HAP-1 (cell line): ENCODE measurements around the gene TMEM39A.

Source experiments
- DNase-seq, 2 experiments: peaks; one replicate each; pipeline ENCODE4 v3.0.0-alpha.2; 2016 to 2020; ENCODE audit warnings: low spot score in 2 of 2
- H3K27me3 ChIP-seq: fragments of 250-450 bp; sonication (Bioruptor Pico); 2 replicates; pipeline ENCODE4 v1.5.1; 2020; ENCODE audit warnings: low read depth, mild to moderate bottlenecking, moderate library complexity
- H3K36me3 ChIP-seq: fragments of 250-450 bp; sonication (Bioruptor Pico); replicated peaks from 2 replicates; pipeline ENCODE4 v1.5.1; 2020; ENCODE audit warnings: mild to moderate bottlenecking
- H3K4me1 ChIP-seq: fragments of 250-450 bp; sonication (Bioruptor Pico); 2 replicates; pipeline ENCODE4 v1.5.1; 2020; ENCODE audit warnings: mild to moderate bottlenecking
- H3K4me3 ChIP-seq: fragments of 250-450 bp; sonication (Bioruptor Pico); 2 replicates; pipeline ENCODE4 v1.5.1; 2020; ENCODE audit warnings: mild to moderate bottlenecking, moderate library complexity
- H3K9me3 ChIP-seq: fragments of 250-450 bp; sonication (Bioruptor Pico); 2 replicates; pipeline ENCODE4 v1.5.1; 2020; ENCODE audit warnings: mild to moderate bottlenecking, moderate library complexity
- in situ Hi-C: fragments of 300-500 bp; cut with MboI; formaldehyde crosslinking; loops from 3 replicates; pipeline ENCODE4 v1.14.3; 2020; ENCODE audit warnings: low sequenced_read_pairs, inconsistent platforms, mixed read lengths

Gene TMEM39A

GRCh38 chr3:119433613-119434325, 29.6 kb downstream of the TMEM39A start:
- H3K4me1 ChIP-seq = no peaks in the 10 kb centered on the region
- H3K4me3 ChIP-seq = no peak overlapping the region
- H3K27me3 ChIP-seq = no peaks in the 10 kb centered on the region
- in situ Hi-C loops = no loop called here
- peaks cover 2% of the 10 kb centered on the region; the same call in 1 of the 2 replicates for H3K9me3 ChIP-seq
- DNase-seq = no peak
- peaks cover 82% of the 10 kb centered on the region for H3K36me3 ChIP-seq

DNA sequence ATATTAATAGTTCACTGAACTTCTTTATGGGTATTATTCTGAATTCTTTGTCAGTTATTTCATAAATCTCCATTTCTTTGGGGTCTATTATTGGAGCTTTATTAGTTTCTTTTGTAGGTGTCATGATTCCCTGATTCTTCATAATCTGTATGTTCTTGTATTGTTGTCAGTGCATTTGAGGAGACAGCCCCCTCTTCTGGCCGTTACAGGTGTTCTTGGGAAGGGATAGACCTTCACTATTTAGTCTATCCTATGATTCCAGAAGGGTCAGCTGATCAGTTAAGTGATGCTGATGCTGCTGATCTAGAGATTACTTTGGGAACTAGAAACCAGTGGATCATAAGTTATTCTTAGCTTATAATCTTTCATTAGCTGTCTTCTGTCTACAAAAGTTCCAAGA, 34.9 kb downstream of the TMEM39A start:
- H3K4me3 ChIP-seq = no peak overlapping the region
- H3K4me1 ChIP-seq = no peaks in the 10 kb centered on the region
- in situ Hi-C loops = no loop called here
- DNase-seq = peak in 1 of 2 experiments; percentile 49
- peaks cover 13% of the 10 kb centered on the region for H3K9me3 ChIP-seq
- H3K27me3 ChIP-seq = no peaks in the 10 kb centered on the region
- peaks cover 42% of the 10 kb centered on the region for H3K36me3 ChIP-seq

DNA sequence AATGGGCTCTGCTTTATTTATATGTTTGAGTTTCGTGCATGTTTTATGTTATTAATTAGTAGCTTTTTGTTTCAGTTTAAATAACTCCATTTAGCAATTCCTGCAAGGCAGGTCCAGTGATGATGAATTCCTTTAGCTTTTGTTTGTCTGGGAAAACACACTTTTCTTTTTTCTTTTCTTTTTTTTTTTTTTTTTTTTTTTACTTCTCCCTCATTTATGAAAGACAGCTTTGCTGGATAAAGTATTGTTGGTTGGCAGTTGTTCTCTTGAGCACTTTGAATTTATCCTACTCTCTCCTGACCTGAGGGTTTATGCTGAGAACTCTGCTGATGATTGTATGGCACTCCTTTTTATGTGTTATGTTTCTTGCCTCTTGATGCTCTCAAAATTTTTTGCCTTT, 35.7 kb downstream of the TMEM39A start:
- H3K36me3 ChIP-seq = peaks cover 35% of the 10 kb centered on the region
- H3K27me3 ChIP-seq = no peaks in the 10 kb centered on the region
- H3K4me3 ChIP-seq = no peak overlapping the region
- H3K9me3 ChIP-seq = peaks cover 13% of the 10 kb centered on the region
- DNase-seq = no peak
- in situ Hi-C loops = no loop called here
- no peaks in the 10 kb centered on the region for H3K4me1 ChIP-seq

- in situ Hi-C loops = no loop called here
- no peaks in the 10 kb centered on the region for H3K9me3 ChIP-seq
- H3K4me1 ChIP-seq = no peaks in the 10 kb centered on the region
- H3K4me3 ChIP-seq = no peak overlapping the region
- H3K36me3 ChIP-seq = no peaks in the 10 kb centered on the region; the same call in 1 of the 2 replicates
- DNase-seq = no peak
- no peaks in the 10 kb centered on the region for H3K27me3 ChIP-seq
Observed at GRCh38 chr3:119420196-119420595, 43.2 kb downstream of the TMEM39A start.

DNA sequence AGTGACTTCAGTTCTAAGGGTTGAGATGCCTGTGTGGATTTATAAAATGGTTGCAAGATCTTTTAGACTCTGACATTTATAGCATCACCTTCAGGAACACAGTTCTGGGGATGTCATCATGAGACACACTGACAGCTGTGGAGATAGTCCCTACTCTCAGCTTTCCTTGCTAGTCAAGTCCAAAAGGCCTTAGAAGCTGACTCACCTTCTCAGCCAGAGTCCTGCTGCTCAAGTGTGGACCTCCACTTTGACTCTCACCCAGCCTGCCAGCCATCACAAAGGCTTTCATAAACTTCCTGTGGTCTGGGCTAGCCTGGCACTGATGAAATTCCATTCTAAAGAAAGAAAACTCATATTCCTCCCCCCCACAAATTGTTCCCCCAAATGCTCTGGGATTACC, 44.8 kb downstream of the TMEM39A start:
- Histone ChIP-seq H3K27me3 (no peaks in the 10 kb centered on the region), H3K36me3 (no peaks in the 10 kb centered on the region; the same call in 1 of the 2 replicates), H3K4me1 (no peaks in the 10 kb centered on the region), H3K4me3 (no peak overlapping the region), H3K9me3 (no peaks in the 10 kb centered on the region)
- in situ Hi-C loops = no loop called here
- no peak for DNase-seq

GRCh38 chr3:119417771-119418512, 45.5 kb downstream of the TMEM39A start:
- in situ Hi-C loops = no loop called here
- no peak for DNase-seq
- Histone ChIP-seq H3K9me3 (no peaks in the 10 kb centered on the region), H3K27me3 (no peaks in the 10 kb centered on the region), H3K4me3 (no peak overlapping the region), H3K36me3 (no peaks in the 10 kb centered on the region; the same call in 1 of the 2 replicates), H3K4me1 (no peaks in the 10 kb centered on the region)

DNA sequence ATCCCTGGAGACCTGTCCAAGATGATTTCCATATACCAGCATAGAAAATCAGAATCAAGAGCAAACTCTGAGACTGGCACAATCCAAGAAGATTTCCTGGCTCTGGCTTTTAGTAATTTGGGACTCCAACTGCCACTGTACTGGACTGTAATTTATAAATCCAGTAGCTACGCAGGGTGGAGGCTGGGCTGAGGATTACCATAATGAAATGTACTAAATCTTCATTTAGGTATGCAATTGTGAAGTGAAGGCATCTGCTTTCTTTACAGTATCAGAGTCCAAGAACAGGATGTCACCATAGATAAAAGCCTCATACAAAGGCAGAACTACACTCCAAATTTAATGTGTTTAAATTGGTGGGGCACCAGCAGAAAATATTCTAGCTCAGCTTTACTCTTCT, 46.5 kb downstream of the TMEM39A start:
- Histone ChIP-seq H3K27me3 (no peaks in the 10 kb centered on the region), H3K4me1 (no peaks in the 10 kb centered on the region), H3K36me3 (no peaks in the 10 kb centered on the region; the same call in 1 of the 2 replicates), H3K4me3 (no peak overlapping the region), H3K9me3 (no peaks in the 10 kb centered on the region)
- no peak for DNase-seq
- in situ Hi-C loops = no loop called here

DNA sequence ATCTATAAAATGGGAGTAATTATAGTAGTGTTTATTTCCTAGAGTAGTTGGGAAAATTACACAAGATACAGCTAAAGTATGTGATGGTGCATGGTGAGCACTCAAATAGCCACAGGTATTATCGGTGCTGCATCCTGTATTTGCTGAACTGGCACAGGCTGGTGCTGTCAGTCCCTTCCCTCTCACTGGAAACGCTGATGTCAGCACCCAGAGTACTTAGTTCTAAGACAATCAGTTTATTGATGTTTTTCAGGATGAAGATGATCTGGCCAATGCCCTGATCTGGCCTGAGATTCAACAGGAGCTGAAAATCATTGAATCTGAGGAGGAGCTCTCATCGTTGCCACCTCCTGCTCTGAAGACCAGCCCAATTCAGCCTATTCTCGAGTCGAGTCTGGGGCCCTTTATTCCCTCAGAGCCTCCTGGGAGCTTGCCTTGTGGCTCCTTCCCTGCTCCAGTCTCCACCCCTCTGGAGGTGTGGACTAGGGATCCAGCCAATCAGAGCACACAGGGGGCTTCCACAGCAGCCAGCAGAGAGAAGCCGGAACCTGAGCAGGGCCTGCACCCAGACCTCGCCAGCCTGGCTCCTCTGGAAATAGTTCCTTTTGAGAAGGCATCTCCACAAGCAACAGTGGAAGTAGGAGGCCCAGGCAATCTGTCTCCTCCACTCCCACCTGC, 49.7 kb downstream of the TMEM39A start:
- DNase-seq = no peak
- H3K9me3 ChIP-seq = no peaks in the 10 kb centered on the region
- H3K4me3 ChIP-seq = no peak overlapping the region
- in situ Hi-C loops = no loop called here
- no peaks in the 10 kb centered on the region; the same call in none of the 2 replicates for H3K36me3 ChIP-seq
- H3K4me1 ChIP-seq = peaks cover 5% of the 10 kb centered on the region
- H3K27me3 ChIP-seq = no peaks in the 10 kb centered on the region

GRCh38 chr3:119409844-119410243, 53.6 kb downstream of the TMEM39A start:
- H3K4me1 ChIP-seq = peaks cover 15% of the 10 kb centered on the region
- in situ Hi-C loops = no loop called here
- no peak for DNase-seq
- H3K9me3 ChIP-seq = no peaks in the 10 kb centered on the region
- H3K27me3 ChIP-seq = no peaks in the 10 kb centered on the region
- no peak overlapping the region for H3K4me3 ChIP-seq
- no peaks in the 10 kb centered on the region; the same call in 1 of the 2 replicates for H3K36me3 ChIP-seq

GRCh38 chr3:119408243-119408950, 55.0 kb downstream of the TMEM39A start:
- H3K4me3 ChIP-seq = no peak overlapping the region
- H3K4me1 ChIP-seq = peaks cover 15% of the 10 kb centered on the region
- no peaks in the 10 kb centered on the region; the same call in 1 of the 2 replicates for H3K36me3 ChIP-seq
- H3K27me3 ChIP-seq = no peaks in the 10 kb centered on the region
- peak; percentile 58 to 90 for DNase-seq
- in situ Hi-C loops = no loop called here
- H3K9me3 ChIP-seq = no peaks in the 10 kb centered on the region

GRCh38 chr3:119405315-119405714, 58.1 kb downstream of the TMEM39A start:
- in situ Hi-C loops = no loop called here
- no peak overlapping the region for H3K4me3 ChIP-seq
- no peaks in the 10 kb centered on the region; the same call in 1 of the 2 replicates for H3K36me3 ChIP-seq
- DNase-seq = no peak
- no peaks in the 10 kb centered on the region for H3K27me3 ChIP-seq
- H3K4me1 ChIP-seq = peaks cover 15% of the 10 kb centered on the region
- no peaks in the 10 kb centered on the region for H3K9me3 ChIP-seq

DNA sequence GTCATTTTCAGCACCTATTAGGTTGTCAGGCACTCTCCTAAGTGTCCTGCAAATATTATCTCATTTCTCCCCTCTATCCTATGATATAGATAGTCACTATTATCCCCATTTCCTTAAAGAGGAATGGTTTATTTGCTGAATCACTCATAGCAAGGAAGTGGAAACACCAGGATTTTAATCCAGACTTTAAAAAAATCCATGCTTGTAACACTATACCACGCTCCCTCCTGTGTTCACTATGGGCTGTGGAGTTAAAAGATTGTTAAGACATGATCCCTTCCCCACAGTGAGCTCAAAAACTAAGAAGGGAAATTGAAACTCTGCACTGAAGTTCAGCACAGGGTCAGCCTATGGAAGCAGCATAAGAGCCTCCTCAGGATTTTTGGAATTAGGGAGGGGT, 60.2 kb downstream of the TMEM39A start:
- H3K4me1 ChIP-seq = peaks cover 4% of the 10 kb centered on the region
- in situ Hi-C loops = no loop called here
- no peaks in the 10 kb centered on the region for H3K27me3 ChIP-seq
- no peaks in the 10 kb centered on the region for H3K9me3 ChIP-seq
- no peaks in the 10 kb centered on the region for H3K36me3 ChIP-seq
- DNase-seq = no peak
- H3K4me3 ChIP-seq = no peak overlapping the region

DNA sequence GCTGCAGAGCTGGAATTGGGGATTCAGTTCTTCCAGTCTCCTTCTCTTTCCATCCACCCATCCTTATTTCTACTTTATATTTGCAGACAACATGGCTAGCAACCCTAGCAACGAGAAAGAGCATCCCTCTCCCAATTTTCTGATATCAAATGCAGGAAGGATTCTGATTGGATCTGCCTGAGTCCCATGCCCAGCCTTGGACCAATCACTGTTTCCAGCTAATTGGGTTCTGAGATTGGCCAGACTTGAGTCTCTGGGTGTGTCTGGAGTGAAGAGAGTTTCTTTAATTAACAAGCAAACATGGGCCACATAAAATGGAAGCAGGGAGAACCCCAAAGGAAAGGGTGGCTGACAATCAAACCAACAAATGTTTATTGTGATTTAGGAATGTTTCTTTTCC, 60.6 kb downstream of the TMEM39A start:
- in situ Hi-C loops = no loop called here
- H3K4me1 ChIP-seq = peaks cover under 1% of the 10 kb centered on the region
- H3K36me3 ChIP-seq = no peaks in the 10 kb centered on the region
- no peaks in the 10 kb centered on the region for H3K27me3 ChIP-seq
- no peak for DNase-seq
- H3K4me3 ChIP-seq = no peak overlapping the region
- no peaks in the 10 kb centered on the region for H3K9me3 ChIP-seq
